Measurements from ENCODE around the gene EVI5L. TPM values are rescaled to one million over a fixed set of nuclear protein-coding genes. Genes with fewer than 3 reads are reported as not detected.

EVI5L gene
- total RNA-seq, result 9.6 and 16.7 TPM in 2 replicates

DNA sequence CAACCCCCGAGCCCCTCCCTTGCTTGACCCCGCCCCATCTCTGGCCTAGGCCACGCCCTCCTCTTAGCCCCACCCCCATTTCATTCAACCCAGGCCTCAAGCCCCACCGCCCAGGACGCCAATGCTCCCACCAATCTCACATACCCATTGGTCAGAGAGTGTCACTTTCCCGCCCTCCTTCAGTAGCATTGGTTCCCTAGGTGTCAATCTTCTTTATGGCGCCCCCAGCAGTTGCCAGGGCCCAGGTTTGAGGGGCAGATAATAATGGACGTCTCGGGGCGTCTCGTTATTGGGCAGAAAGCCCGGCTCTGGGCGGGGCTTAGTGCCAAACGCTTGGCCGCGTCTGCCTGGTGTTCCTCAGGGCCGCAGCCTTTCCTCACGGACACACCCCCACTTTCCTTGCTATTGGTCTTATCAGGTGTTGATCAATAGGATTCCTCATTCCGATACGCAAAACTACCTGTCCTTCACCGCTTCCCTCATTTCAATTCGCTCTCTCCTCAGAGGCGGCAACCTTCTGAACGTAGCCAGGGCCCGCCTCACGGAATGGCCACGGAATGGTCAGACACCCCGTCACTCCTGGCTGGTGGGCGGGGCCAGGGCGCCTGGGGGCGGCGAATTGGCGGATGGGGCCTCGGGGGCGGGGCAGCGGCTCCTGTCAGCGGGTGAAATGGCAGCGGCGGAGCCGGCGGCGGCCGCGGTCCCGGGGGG is at the start of gene EVI5L:
Gene EVI5L, plus strand, starts transcription at position 658 of the 711 bp plus-strand sequence. CDS start 16,325 bp downstream, outside the sequence.

DNA sequence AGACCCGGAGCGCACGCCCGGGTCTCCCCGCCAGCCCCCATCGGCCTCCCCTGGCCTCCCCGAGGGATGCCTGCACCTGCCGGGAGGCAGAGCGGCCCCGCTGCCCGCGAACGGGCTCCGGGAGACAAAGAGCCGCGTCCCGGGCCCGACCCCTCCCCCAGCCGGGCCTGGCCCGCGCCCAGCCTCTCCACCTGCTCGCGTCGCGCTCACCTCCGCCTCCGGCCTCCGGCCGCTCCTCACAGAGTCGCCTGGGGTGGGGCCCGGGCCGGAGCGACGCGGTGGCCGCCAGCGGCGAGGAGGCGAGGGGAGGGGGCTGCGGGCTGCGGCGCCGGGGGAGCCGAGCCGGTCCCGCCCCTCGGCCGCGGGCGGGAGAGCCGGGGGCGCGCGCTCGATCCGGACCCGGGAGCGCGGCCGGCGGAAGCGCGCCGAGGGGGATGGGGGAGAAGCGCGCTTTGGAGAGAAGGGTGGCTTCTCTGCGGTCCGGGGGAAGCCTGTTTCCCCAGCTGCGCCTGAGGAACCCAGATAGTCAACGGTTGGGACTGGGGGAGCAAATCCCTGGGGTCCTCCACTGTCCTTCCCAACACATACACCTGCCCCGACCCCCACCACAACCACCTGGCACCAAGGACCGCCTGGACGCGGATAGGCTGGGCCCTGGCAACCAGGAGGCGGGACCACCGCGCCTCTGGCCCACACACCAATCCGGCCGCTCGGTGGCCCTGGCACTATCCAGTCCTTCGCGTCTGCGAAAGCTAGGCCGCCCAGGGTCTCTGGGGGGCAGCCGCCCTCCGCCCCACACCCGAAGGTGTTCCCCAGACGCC is 44.3 kb downstream of the EVI5L start, which contains the start of gene PRR36:
Gene PRR36, minus strand, starts transcription at position 315 of the 821 bp plus-strand sequence. CDS start 701 bp downstream, outside the sequence.

DNA sequence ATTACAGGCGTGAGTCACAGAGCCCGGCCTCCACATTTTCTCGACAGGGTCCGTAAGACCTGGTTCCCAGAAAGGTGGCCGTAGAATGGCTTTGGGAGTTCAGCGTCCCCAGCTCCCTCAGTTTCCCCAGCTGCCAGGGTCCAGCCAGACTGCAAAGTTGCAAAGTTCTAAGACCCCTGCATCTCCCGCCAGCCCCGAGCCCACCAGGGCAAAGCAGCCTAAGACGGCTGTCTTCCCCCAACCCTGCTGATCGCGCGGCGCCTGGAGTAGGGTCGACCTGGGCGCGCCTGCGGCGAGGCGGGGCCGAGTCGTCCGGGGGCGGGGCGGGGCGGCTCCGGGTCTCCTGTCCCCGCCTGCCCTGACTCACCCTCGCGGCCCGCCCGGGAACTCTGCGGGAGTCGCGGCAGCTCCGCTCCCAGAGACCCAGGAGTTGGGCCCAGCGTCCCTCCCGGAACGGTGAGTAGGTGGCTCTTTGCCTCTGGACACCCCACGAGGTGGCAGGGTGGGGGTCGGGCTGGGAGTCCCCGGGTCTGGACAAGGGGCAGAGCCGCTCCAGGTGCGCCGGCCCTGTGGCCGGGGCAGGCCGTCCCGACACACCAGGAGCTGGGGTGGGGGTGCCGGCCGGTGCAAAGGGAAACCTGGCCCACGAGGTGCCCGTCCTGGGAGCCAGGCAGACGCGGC is 58.3 kb downstream of the EVI5L start, which contains the start of gene LRRC8E:
Gene LRRC8E, plus strand, starts transcription at position 366 of the 681 bp plus-strand sequence. CDS start 7,094 bp downstream, outside the sequence.

DNA sequence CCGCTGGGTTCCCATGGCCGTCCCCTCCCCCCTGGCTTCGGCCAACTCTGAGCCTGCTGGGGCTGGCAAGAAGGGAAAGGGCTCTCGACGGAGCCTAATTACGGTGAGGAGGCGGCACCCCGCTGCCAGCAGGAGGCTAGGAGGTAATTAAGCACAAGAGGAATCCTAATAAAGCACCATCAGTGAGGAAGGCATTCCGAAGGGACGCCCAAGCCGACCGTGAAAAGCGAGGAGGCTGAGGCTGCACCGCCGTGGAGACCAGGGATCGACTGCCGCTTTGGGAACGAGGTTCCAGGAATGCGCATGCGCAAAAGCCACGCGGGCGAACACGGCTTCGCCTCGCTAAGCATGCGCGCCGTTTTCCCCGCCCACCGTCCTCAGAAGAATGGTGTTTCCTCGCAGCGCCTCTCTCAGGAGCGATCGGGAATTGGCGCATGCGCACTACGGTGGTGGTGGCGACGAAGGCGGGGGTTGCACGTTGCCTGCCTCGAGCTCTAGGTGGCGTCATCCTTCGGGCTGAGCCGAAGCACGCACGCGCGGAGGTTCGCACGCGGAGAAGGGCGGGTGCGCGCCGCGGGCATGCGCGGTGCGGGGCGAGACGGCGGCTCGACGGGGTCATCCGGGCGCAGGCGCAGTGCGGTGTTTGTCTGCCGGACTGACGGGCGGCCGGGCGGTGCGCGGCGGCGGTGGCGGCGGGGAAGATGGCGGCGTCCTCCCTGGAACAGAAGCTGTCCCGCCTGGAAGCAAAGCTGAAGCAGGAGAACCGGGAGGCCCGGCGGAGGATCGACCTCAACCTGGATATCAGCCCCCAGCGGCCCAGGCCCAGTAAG is 73.4 kb downstream of the EVI5L start, which contains the start of gene MAP2K7:
Gene MAP2K7, plus strand, starts transcription at position 634 of the 830 bp plus-strand sequence. Its CDS starts 68 bp downstream, at position 702.

Other genes starting within 250 kb of the EVI5L start
- under 0.01 and 0.09 TPM in 2 replicates for gene CAMSAP3, start 234.4 kb upstream of the EVI5L start, total RNA-seq
- gene XAB2, start 200.7 kb upstream of the EVI5L start, total RNA-seq, result 22.9 and 31.9 TPM in 2 replicates
- gene PET100, start 200.4 kb upstream of the EVI5L start, total RNA-seq, result 35.1 and 62.3 TPM in 2 replicates
- gene PCP2, start 196.5 kb upstream of the EVI5L start, total RNA-seq, result not detected in 2 replicates
- 28.8 and 45.7 TPM in 2 replicates for gene STXBP2, start 193.1 kb upstream of the EVI5L start, total RNA-seq
- not detected in 2 replicates for gene RETN, start 161.2 kb upstream of the EVI5L start, total RNA-seq
- not detected in 2 replicates for gene MCEMP1, start 153.1 kb upstream of the EVI5L start, total RNA-seq
- 148 and 207 TPM in 2 replicates for gene TRAPPC5, start 149.4 kb upstream of the EVI5L start, total RNA-seq
- not detected in 2 replicates for gene FCER2, start 128.1 kb upstream of the EVI5L start, total RNA-seq
- gene CLEC4G, start 98.1 kb upstream of the EVI5L start, total RNA-seq, result not detected in 2 replicates
- not detected in 2 replicates for gene CD209, start 82.7 kb upstream of the EVI5L start, total RNA-seq
- 0.38 and 0.72 TPM in 2 replicates for gene CLEC4M, start 67.0 kb upstream of the EVI5L start, total RNA-seq
- not detected in 2 replicates for gene PRR36, start 44.2 kb downstream of the EVI5L start, total RNA-seq
- gene LRRC8E, start 58.3 kb downstream of the EVI5L start, total RNA-seq, result 1.6 and 2.2 TPM in 2 replicates
- 9.4 and 11.1 TPM in 2 replicates for gene MAP2K7, start 73.7 kb downstream of the EVI5L start, total RNA-seq
- gene TGFBR3L, start 84.6 kb downstream of the EVI5L start, total RNA-seq, result 0.54 and 1.1 TPM in 2 replicates
- gene SNAPC2, start 90.1 kb downstream of the EVI5L start, total RNA-seq, result 12.4 and 13.9 TPM in 2 replicates
- gene CTXN1, start 95.9 kb downstream of the EVI5L start, total RNA-seq, result 3.3 and 5.0 TPM in 2 replicates
- 58.5 and 64.7 TPM in 2 replicates for gene TIMM44, start 113.4 kb downstream of the EVI5L start, total RNA-seq
- gene ELAVL1, start 175.4 kb downstream of the EVI5L start, total RNA-seq, result 43.6 and 46.3 TPM in 2 replicates
- not detected in 2 replicates for gene CCL25, start 222.5 kb downstream of the EVI5L start, total RNA-seq